HG03097 (cell line): ENCODE measurements around the gene ACOT4.
A peak's percentile ranks its signal among the peaks of the same experiment; 100 is the strongest.
"Not testable (repeated sequence)": the region's sequence is repeated elsewhere in the genome, so short reads cannot be mapped to it uniquely, and the experiment has no call there.

Experiments
- ATAC-seq: cut with Tn5 transposase; IDR thresholded peaks from one replicate; pipeline ENCODE4 v1.9.1; 2021; ENCODE audit not compliant: unreplicated experiment, low FRiP score

Gene ACOT4

DNA sequence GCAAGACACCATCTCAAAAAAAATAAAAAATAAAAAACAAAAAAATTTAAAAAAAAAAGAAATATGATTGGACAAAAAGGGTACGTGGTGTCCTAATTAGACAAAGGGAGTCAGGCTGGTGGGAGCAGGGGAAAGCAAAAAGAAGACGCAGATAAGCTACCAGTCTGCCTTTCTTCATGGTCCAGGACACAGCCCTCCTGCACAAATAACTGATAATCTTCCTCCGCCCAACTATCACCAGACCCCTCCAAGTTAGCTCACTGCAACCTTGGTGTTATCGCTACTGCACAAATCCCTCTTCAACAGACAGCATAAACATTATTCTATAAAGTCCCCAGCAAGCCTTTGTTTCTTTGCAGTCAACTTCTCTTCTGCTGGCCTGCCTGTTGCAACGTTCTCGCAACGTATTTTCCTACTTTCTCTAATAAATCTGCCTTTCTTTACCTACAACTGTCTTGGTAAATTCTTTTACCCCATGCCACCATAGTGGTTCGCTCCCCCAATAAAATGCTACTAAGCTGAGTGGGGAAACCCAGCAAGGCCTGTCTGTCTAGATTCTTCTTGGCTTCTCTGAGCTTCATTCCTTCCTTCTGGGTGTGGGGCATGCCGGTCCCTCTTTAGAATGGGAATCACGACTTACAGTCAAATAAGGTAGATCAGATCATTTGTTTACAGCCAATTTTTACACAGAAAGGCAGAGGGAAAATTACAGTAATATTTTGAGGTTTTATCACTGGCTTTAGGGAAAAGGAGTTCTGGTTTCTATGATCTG, 38.5 kb downstream of the ACOT4 start:
- ATAC-seq = no peak

DNA sequence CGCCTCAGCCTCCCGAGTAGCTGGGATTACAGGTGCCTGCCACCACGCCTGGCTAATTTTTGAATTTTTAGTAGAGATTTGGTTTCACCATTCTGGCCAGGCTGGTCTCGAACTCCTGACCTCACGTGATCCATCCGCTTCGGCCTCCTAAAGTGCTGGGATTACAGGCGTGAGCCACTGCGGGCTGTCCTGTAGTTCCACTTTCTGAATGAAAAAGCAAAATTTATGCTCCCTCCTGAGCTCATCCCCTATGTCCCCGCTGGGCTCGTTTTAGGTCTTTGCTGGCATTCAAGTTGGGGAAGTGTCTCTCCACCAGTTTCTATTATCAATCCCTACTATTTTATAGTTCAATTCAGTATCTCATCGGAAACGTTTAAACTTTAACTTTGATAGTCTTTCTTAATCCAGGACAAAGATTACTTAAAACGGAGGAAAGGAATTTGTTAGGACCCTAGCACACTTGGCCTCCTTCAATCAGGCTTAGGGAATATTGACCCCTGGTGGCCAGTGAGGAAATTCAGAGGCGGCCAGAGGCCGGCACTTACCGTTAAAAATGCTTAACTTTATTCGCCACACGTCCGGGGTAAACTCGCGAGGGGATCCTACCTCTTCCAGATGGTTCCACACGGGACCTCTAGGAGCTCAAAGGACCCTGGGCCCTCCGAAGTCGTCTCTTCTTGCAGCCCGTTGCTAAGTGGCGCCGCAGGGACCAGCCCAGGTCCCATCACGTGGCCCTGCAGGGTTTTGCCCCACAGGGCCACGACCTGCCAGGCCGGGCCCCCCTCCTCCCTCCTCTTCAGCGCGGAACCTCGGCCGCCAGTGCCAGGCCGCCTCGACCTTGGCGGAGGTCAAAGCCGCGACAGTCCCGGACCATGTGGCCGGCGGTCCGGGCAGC, 41.7 kb downstream of the ACOT4 start:
- no peak for ATAC-seq

- ATAC-seq = no peak
Observed at GRCh38 chr14:73634011-73634833, 42.5 kb downstream of the ACOT4 start.

GRCh38 chr14:73636355-73636754, 44.7 kb downstream of the ACOT4 start:
- ATAC-seq = not testable (repeated sequence)

- no peak for ATAC-seq
Observed at GRCh38 chr14:73637830-73638229, 46.2 kb downstream of the ACOT4 start.

DNA sequence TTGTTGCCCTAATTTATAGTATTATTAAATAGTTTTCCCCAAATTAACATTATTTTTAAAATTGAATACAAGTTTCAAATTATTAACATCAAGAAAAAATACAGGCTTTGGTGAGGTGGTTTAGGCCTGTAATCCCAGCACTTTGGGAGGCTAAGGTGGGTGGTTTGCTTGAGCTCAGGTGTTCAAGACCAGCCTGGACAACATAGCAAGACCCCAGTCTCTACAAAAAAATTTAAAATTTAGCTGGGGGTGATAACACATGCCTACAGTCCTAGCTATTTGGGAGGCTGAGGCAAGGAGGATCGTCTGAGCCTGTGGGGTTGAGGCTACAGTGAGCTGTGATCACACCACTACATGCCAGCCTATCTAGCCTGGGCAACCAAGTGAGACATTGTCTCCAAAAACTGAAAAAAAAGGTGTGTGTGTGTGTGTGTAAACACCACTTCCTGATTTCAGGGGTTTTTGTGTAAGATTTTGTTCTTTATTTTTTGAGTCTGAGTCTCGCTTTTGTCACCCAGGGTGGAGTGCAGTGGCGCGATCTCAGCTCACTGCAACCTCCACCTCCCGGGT, 49.2 kb downstream of the ACOT4 start:
- no peak for ATAC-seq

DNA sequence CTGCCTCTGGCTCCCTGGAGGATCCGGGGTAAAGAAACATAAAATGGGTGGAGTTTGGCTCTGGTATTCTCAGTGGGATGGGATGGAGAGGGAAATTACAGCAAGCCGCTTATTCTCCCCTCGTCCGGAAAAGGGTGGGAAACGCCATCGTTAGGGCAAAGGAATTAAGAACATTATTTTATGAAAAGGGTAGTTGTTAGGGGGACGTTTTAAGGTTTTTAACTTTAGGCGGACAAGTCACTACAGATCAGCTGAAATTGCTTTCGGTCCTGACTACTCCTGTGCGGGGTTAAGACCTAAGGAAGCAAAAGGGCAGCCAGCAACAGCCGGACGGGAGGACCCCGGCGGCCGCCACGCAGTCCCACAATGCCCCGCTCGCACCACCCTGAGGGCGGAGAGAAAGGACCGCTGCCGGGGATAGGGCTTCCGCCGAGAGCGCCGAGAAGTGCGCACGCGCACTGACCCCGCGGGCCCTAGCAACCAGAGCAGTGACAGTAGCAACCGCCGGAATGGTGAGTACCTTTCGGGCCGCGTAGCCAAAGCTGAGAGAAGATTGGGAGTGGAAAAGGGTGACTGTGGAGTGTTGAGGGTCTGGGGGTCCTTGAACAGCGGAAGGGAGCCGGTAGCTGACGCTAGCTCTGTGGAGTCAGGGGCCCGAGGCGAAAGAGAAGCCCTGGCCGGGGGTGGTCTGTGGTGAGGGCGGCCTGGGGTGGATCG, 53.0 kb downstream of the ACOT4 start, which contains the start of gene DNAL1:
TSS of gene DNAL1 (plus strand) at position 456 of the 717 bp plus-strand sequence. CDS start at position 510, 54 bp downstream.
- ATAC-seq = peak; percentile 97

- ATAC-seq = no peak
Observed at GRCh38 chr14:73645248-73645610, 53.6 kb downstream of the ACOT4 start.
